ENCODE data around the gene ABR.
A peak's percentile ranks its signal among the peaks of the same experiment; 100 is the strongest.
"Not testable (repeated sequence)": the region's sequence is repeated elsewhere in the genome, so short reads cannot be mapped to it uniquely, and the experiment has no call there.

The ABR gene

GRCh38 chr17:1146561-1147265 is 33.1 kb downstream of the ABR start:
- no peak for DNase-seq

GRCh38 chr17:1145311-1145986 is 34.3 kb downstream of the ABR start:
- no peak for DNase-seq

GRCh38 chr17:1144162-1144561 is 35.6 kb downstream of the ABR start:
- DNase-seq, result no peak

GRCh38 chr17:1143573-1143972 is 36.2 kb downstream of the ABR start:
- no peak for DNase-seq

- no peak for DNase-seq
Measured at GRCh38 chr17:1142561-1142971, 37.2 kb downstream of the ABR start.

- DNase-seq, result no peak
Measured at GRCh38 chr17:1137465-1137894, 42.3 kb downstream of the ABR start.

- no peak for DNase-seq
Measured at GRCh38 chr17:1136748-1137147, 43.0 kb downstream of the ABR start.

GRCh38 chr17:1134634-1135324 is 45.0 kb downstream of the ABR start:
- no peak for DNase-seq

GRCh38 chr17:1130191-1130590 is 49.6 kb downstream of the ABR start:
- DNase-seq, result no peak

GRCh38 chr17:1128463-1128862 is 51.3 kb downstream of the ABR start:
- not testable (repeated sequence) for DNase-seq

- no peak for DNase-seq
Measured at GRCh38 chr17:1126801-1127550, 52.8 kb downstream of the ABR start.

- DNase-seq, result no peak
Measured at GRCh38 chr17:1126250-1126797, 53.5 kb downstream of the ABR start.

GRCh38 chr17:1125788-1126145 is 54.0 kb downstream of the ABR start:
- DNase-seq, result no peak

GRCh38 chr17:1124896-1125787 is 54.6 kb downstream of the ABR start:
- no peak for DNase-seq

GRCh38 chr17:1123921-1124715 is 55.7 kb downstream of the ABR start:
- no peak for DNase-seq

GRCh38 chr17:1123393-1123831 is 56.4 kb downstream of the ABR start:
- DNase-seq, result no peak

- peak; percentile 74 for DNase-seq
Measured at GRCh38 chr17:1122533-1123392, 57.0 kb downstream of the ABR start.

GRCh38 chr17:1121442-1121817 is 58.4 kb downstream of the ABR start:
- not testable (repeated sequence) for DNase-seq

- no peak for DNase-seq
Measured at GRCh38 chr17:1120596-1121441, 59.0 kb downstream of the ABR start.

All from effector CD8-positive, alpha-beta T cell (primary cell).